Activated naive CD8-positive, alpha-beta T cell (primary cell): ENCODE measurements around the gene PCDHGB3.
"Not testable (repeated sequence)": the region's sequence is repeated elsewhere in the genome, so short reads cannot be mapped to it uniquely, and the experiment has no call there.

Source experiments
- H3K27ac Mint-ChIP-seq: one replicate; pipeline ENCODE4 v1.8.0; 2021; ENCODE audit warnings: mixed read lengths
- H3K27me3 Mint-ChIP-seq: one replicate; pipeline ENCODE4 v1.8.0; 2021; ENCODE audit warnings: mixed read lengths
- H3K36me3 Mint-ChIP-seq: one replicate; pipeline ENCODE4 v1.8.0; 2021; ENCODE audit warnings: mixed read lengths
- H3K4me1 Mint-ChIP-seq: one replicate; pipeline ENCODE4 v1.8.0; 2021; ENCODE audit warnings: low read depth, mixed read lengths
- H3K4me3 Mint-ChIP-seq: one replicate; pipeline ENCODE4 v1.8.0; 2021; ENCODE audit warnings: mild to moderate bottlenecking, mixed read lengths
- H3K9me3 Mint-ChIP-seq: one replicate; pipeline ENCODE4 v1.8.0; 2021; ENCODE audit warnings: low read depth, mixed read lengths

The PCDHGB3 gene

DNA sequence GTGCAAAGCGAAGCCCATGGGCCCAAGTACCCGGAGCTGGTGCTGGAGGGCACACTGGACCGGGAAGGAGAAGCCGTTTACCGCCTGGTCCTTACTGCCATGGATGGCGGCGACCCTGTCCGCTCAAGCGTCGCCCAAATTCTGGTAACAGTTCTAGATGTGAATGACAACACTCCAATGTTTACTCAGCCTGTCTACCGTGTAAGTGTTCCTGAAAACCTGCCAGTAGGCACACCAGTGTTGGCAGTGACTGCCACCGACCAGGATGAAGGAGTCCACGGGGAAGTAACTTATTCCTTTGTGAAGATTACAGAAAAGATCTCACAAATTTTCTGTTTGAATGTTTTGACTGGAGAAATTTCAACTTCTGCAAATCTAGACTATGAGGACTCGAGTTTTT lies 4.6 kb downstream of the PCDHGB3 start:
- H3K36me3 Mint-ChIP-seq = peaks cover 13% of the 10 kb centered on the region
- peaks cover 8% of the 10 kb centered on the region for H3K4me1 Mint-ChIP-seq
- peaks cover 3% of the 10 kb centered on the region for H3K9me3 Mint-ChIP-seq
- H3K27ac Mint-ChIP-seq = no peak overlapping the region
- H3K4me3 Mint-ChIP-seq = no peak overlapping the region
- H3K27me3 Mint-ChIP-seq = peaks cover 57% of the 10 kb centered on the region

DNA sequence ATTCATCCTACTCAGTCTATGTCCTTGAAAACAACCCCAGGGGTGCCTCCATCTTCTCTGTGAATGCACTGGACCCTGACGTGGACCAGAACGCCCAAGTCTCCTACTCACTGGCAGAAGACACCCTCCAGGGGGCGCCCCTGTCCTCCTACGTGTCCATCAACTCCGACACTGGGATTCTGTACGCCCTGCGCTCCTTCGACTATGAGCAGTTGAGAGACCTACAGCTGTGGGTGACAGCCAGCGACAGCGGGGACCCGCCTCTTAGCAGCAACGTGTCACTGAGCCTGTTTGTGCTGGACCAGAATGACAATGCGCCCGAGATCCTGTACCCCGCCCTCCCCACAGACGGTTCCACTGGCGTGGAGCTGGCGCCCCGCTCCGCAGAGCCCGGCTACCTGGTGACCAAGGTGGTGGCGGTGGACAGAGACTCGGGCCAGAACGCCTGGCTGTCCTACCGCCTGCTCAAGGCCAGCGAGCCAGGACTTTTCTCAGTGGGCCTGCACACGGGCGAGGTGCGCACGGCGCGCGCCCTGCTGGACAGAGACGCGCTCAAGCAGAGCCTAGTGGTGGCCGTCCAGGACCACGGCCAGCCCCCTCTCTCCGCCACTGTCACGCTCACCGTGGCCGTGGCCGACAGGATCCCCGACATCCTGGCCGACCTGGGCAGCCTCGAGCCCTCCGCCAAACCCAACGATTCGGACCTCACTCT lies 5.6 kb downstream of the PCDHGB3 start:
- H3K27ac Mint-ChIP-seq, H3K9me3 Mint-ChIP-seq, H3K4me1 Mint-ChIP-seq, H3K4me3 Mint-ChIP-seq: not testable (repeated sequence)
- H3K27me3 Mint-ChIP-seq = peaks cover 57% of the 10 kb centered on the region
- H3K36me3 Mint-ChIP-seq = peaks cover 13% of the 10 kb centered on the region

DNA sequence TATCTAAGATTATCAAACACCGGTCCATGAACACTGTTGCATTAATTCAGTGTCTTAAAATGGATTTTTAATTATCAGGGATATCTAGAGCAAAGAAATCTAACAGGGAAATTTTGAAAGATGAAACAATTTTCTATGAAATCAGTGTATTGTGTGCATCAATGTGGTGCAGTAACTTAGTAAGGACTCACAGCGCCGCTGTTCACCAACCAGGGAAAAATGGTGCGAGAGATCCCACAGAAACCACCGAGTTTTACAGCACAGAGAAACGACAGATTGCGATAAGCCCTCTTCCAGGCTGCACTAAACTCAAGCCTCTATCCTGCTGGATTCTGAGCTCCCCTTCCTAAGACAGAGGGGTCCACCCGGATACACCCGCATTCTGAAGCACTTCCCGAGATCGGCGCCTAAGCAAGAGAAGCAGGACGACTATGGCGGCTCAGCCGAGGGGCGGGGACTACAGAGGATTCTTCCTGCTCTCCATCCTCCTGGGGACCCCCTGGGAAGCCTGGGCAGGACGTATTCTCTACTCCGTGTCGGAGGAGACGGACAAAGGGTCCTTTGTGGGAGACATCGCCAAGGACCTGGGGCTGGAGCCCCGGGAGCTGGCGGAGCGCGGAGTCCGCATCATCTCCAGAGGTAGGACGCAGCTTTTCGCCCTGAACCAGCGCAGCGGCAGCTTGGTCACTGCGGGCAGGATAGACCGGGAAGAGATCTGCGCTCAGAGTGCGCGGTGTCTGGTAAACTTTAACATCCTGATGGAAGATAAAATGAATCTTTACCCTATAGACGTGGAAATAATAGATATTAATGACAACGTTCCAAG lies 12.6 kb downstream of the PCDHGB3 start, which contains the start of gene PCDHGA7:
Gene PCDHGA7 (plus strand): TSS at position 274 of the 826 bp plus-strand sequence. CDS start 158 bp downstream, at position 432.
- Mint-ChIP-seq H3K4me1 (no peaks in the 10 kb centered on the region), H3K9me3 (peaks cover 15% of the 10 kb centered on the region), H3K4me3 (peak within 1 kb of the TSS; percentile 82), H3K27me3 (peaks cover 70% of the 10 kb centered on the region), H3K27ac (no peak within 1 kb of the TSS), H3K36me3 (peaks cover 15% of the 10 kb centered on the region)

DNA sequence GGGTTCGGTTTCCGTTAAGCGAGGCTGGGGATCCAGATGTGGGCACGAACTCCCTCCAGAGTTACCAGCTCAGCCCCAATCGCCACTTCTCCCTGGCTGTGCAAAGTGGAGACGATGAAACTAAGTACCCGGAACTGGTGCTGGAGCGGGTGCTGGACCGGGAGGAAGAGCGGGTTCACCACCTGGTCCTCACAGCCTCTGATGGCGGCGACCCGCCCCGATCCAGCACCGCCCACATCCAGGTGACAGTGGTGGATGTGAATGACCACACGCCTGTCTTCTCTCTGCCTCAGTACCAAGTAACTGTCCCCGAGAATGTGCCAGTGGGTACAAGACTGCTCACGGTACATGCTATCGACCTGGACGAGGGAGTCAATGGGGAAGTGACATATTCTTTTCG lies 13.3 kb downstream of the PCDHGB3 start:
- Mint-ChIP-seq H3K9me3 (peaks cover 16% of the 10 kb centered on the region), H3K36me3 (peaks cover 18% of the 10 kb centered on the region), H3K4me3 (peak overlapping the region; percentile 82), H3K27me3 (peaks cover 73% of the 10 kb centered on the region), H3K27ac (no peak overlapping the region), H3K4me1 (no peaks in the 10 kb centered on the region)

DNA sequence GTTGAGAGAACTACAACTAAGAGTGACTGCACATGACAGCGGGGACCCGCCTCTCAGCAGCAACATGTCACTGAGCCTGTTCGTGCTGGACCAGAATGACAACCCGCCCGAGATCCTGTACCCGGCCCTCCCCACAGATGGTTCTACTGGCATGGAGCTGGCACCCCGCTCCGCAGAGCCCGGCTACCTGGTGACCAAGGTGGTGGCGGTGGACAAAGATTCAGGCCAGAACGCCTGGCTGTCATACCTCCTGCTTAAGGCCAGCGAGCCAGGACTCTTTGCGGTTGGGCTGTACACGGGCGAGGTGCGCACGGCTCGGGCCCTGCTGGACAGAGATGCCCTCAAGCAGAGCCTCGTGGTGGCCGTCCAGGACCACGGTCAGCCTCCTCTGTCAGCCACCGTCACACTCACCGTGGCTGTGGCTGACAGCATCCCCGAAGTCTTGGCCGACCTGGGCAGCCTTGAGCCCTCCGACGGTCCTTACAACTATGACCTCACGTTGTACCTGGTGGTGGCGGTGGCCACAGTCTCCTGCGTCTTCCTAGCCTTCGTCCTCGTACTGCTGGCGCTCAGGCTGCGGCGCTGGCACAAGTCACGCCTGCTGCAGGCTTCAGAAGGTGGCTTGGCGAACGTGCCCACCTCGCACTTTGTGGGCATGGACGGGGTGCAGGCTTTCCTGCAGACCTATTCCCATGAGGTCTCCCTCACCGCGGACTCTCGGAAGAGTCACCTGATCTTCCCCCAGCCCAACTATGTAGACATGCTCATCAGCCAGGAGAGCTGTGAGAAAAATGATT lies 14.6 kb downstream of the PCDHGB3 start:
- Mint-ChIP-seq H3K36me3 (peaks cover 16% of the 10 kb centered on the region), H3K4me3 (no peak overlapping the region), H3K4me1 (no peaks in the 10 kb centered on the region), H3K9me3 (peaks cover 18% of the 10 kb centered on the region), H3K27ac (no peak overlapping the region), H3K27me3 (peaks cover 70% of the 10 kb centered on the region)

DNA sequence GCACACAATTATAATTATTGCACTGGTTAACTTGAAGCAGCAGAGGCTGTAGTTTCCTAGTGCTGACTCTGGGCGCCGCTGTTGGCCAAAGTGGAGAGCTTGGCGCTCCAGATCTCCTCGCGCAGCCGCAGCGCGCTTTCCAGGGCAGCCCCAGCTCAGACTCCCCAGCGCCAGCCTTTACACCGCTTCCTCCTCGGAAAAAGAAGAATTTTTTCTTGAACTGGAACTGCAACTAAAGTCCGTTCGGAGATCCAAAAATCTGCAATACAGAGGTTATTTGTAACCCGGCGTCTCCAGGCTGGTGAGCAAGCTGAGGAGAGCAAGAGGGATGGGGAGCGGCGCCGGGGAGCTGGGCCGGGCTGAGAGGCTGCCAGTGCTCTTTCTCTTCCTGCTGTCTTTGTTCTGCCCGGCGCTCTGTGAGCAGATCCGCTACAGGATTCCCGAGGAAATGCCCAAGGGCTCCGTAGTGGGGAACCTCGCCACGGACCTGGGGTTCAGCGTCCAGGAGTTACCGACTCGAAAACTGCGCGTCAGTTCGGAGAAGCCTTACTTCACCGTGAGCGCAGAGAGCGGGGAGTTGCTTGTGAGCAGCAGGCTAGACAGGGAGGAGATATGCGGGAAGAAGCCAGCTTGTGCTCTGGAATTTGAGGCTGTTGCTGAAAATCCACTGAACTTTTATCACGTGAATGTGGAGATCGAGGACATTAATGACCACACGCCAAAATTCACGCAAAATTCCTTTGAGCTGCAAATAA lies 17.7 kb downstream of the PCDHGB3 start, which contains the start of gene PCDHGB4:
Gene PCDHGB4 (plus strand): TSS at position 142 of the 755 bp plus-strand sequence. CDS start 187 bp downstream, at position 329.
- H3K4me3 Mint-ChIP-seq = peak within 1 kb of the TSS; percentile 52
- not testable (repeated sequence) for H3K4me1 Mint-ChIP-seq
- peaks cover 65% of the 10 kb centered on the region for H3K27me3 Mint-ChIP-seq
- peaks cover 12% of the 10 kb centered on the region for H3K36me3 Mint-ChIP-seq
- peaks cover 22% of the 10 kb centered on the region for H3K9me3 Mint-ChIP-seq
- peak within 1 kb of the TSS; percentile 6 for H3K27ac Mint-ChIP-seq

DNA sequence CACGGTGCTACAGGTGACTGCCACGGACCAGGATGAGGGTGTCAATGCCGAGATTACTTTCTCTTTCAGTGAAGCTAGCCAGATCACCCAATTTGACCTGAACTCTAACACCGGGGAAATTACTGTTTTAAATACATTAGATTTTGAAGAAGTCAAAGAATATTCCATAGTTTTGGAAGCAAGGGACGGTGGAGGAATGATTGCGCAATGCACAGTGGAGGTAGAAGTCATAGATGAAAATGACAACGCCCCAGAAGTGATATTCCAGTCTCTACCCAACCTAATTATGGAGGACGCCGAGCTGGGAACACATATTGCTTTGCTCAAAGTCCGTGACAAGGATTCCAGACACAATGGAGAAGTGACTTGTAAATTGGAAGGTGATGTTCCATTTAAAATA lies 18.6 kb downstream of the PCDHGB3 start:
- H3K9me3 Mint-ChIP-seq = peaks cover 26% of the 10 kb centered on the region
- H3K27ac Mint-ChIP-seq = peak overlapping the region; percentile 6
- H3K27me3 Mint-ChIP-seq = peaks cover 64% of the 10 kb centered on the region
- peaks cover 12% of the 10 kb centered on the region for H3K36me3 Mint-ChIP-seq
- H3K4me1 Mint-ChIP-seq = no peaks in the 10 kb centered on the region
- H3K4me3 Mint-ChIP-seq = no peak overlapping the region

DNA sequence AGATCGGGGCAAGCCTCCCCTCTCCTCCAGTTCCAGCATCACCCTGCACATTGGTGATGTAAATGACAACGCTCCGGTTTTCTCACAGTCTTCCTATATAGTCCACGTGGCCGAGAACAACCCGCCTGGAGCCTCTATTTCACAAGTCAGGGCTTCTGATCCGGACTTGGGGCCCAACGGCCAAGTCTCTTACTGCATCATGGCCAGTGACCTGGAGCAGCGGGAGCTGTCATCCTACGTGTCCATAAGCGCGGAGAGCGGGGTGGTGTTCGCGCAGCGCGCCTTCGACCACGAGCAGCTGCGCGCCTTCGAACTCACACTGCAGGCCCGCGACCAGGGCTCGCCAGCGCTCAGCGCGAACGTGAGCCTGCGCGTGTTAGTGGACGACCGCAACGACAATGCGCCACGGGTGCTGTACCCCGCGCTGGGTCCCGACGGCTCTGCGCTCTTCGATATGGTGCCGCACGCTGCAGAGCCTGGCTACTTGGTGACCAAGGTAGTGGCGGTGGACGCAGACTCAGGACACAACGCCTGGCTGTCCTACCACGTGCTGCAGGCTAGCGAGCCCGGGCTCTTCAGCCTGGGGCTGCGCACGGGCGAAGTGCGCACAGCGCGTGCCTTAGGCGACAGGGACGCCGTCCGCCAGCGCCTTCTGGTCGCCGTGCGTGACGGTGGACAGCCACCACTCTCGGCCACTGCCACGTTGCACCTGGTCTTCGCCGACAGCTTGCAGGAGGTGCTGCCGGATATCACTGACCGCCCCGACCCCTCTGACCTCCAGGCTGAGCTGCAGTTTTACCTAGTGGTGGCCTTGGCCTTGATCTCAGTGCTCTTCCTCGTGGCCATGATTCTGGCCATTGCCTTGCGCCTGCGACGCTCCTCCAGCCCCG lies 19.4 kb downstream of the PCDHGB3 start:
- no peaks in the 10 kb centered on the region for H3K4me1 Mint-ChIP-seq
- H3K27ac Mint-ChIP-seq = no peak overlapping the region
- H3K4me3 Mint-ChIP-seq = no peak overlapping the region
- H3K27me3 Mint-ChIP-seq = peaks cover 64% of the 10 kb centered on the region
- peaks cover 18% of the 10 kb centered on the region for H3K36me3 Mint-ChIP-seq
- peaks cover 26% of the 10 kb centered on the region for H3K9me3 Mint-ChIP-seq

DNA sequence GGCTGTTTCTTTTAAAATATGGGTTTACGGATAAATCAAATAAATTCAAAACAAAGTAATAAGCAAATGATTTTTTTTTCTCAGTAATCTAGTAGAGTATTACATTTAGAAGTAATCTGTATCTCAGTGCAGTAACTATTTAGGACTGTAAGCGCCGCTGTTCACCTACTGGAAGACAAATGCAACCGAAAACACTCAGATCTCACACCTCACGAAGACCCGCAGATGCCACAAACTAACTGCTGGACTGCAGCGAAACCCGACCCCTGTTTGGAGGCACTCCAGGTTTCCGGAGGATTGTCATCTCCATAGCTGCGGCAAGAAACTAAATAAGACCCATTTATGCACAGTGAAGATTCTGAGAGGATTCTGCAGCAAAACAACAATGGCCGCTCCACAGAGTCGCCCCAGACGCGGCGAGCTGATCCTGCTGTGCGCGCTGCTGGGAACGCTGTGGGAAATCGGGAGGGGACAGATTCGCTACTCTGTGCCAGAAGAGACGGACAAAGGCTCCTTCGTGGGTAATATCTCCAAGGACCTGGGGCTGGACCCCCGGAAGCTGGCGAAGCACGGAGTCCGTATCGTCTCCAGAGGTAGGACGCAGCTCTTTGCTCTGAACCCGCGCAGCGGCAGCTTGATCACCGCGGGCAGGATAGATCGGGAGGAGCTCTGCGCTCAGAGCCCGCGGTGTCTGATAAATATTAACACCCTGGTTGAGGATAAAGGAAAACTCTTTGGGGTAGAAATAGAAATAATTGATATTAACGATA lies 22.6 kb downstream of the PCDHGB3 start, which contains the start of gene PCDHGA8:
Gene PCDHGA8 (plus strand): TSS at position 205 of the 770 bp plus-strand sequence. CDS start 181 bp downstream, at position 386.
- H3K36me3 Mint-ChIP-seq = peaks cover 20% of the 10 kb centered on the region

DNA sequence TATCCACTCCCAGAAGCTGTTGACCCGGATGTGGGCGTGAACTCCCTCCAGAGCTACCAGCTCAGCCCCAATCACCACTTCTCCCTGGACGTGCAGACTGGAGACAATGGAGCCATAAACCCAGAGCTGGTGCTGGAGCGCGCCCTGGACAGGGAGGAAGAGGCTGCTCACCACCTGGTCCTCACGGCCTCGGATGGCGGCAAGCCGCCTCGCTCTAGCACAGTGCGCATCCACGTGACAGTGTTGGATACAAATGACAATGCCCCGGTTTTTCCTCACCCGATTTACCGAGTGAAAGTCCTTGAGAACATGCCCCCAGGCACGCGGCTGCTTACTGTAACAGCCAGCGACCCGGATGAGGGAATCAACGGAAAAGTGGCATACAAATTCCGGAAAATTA lies 23.2 kb downstream of the PCDHGB3 start:
- Mint-ChIP-seq H3K27me3 (peaks cover 51% of the 10 kb centered on the region), H3K4me3 (no peak overlapping the region), H3K4me1 (no peaks in the 10 kb centered on the region), H3K9me3 (peaks cover 11% of the 10 kb centered on the region), H3K27ac (no peak overlapping the region), H3K36me3 (peaks cover 18% of the 10 kb centered on the region)

More for the DNA sequence above, 22.6 kb downstream of the PCDHGB3 start, which contains the start of gene PCDHGA8:
- H3K27ac Mint-ChIP-seq = no peak within 1 kb of the TSS
- H3K27me3 Mint-ChIP-seq = peaks cover 53% of the 10 kb centered on the region
- no peak within 1 kb of the TSS for H3K4me3 Mint-ChIP-seq
- H3K9me3 Mint-ChIP-seq = peaks cover 11% of the 10 kb centered on the region
- H3K4me1 Mint-ChIP-seq = no peaks in the 10 kb centered on the region

DNA sequence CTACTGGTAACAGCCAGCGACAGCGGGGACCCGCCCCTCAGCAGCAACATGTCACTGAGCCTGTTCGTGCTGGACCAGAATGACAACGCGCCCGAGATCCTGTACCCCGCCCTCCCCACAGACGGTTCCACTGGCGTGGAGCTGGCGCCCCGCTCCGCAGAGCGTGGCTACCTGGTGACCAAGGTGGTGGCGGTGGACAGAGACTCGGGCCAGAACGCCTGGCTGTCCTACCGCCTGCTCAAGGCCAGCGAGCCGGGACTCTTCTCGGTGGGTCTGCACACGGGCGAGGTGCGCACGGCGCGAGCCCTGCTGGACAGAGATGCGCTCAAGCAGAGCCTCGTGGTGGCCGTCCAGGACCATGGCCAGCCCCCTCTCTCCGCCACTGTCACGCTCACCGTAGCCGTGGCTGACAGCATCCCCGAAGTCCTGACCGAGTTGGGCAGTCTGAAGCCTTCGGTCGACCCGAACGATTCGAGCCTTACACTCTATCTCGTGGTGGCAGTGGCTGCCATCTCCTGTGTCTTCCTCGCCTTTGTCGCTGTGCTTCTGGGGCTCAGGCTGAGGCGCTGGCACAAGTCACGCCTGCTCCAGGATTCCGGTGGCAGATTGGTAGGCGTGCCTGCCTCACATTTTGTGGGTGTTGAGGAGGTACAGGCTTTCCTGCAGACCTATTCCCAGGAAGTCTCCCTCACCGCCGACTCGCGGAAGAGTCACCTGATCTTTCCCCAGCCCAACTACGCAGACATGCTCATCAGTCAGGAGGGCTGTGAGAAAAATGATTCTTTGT lies 24.6 kb downstream of the PCDHGB3 start:
- peaks cover 50% of the 10 kb centered on the region for H3K27me3 Mint-ChIP-seq
- peaks cover 14% of the 10 kb centered on the region for H3K9me3 Mint-ChIP-seq
- H3K36me3 Mint-ChIP-seq = peaks cover 21% of the 10 kb centered on the region
- H3K4me3 Mint-ChIP-seq, H3K4me1 Mint-ChIP-seq, H3K27ac Mint-ChIP-seq: not testable (repeated sequence)
